Measurements from ENCODE around the gene KRTAP27-1. TPM values are rescaled to one million over a fixed set of nuclear protein-coding genes. Genes with fewer than 3 reads are reported as not detected.

The KRTAP27-1 gene
- not detected for polyA plus RNA-seq

GRCh38 chr21:30337276-30337744, at the start of gene KRTAP27-1:
Gene KRTAP27-1, minus strand, starts transcription at chr21:30337694. Its CDS starts 26 bp downstream, at chr21:30337668.
- no peaks in the 10 kb centered on the region for H3K36me3 ChIP-seq (ENCODE audit: control insufficient read depth in 2 of 2, insufficient read depth in 2 of 2, low read length in 1 of 2)
- no peaks in the 10 kb centered on the region for H3K27me3 ChIP-seq (ENCODE audit: control insufficient read depth in 1 of 2, insufficient read depth in 2 of 2, low read length in 2 of 2)
- H3K4me1 ChIP-seq (ENCODE audit: control insufficient read depth in 2 of 2, insufficient read depth in 2 of 2, low read length in 1 of 2), result no peaks in the 10 kb centered on the region
- H3K27ac ChIP-seq (ENCODE audit: low read depth in 2 of 2, low read length in 1 of 2), result no peak within 1 kb of the TSS
- no peak within 1 kb of the TSS for H3K4me3 ChIP-seq (ENCODE audit: low read depth in 1 of 2, low read length in 2 of 2)
- no peaks in the 10 kb centered on the region for H3K9me3 ChIP-seq (ENCODE audit: control insufficient read depth in 2 of 2, insufficient read depth in 1 of 2, low read depth in 1 of 2, low read length in 1 of 2)
- 85 to 86% methylated on average over 6 of the region's 6 CpGs for whole genome bisulfite sequencing, 2 donors

DNA sequence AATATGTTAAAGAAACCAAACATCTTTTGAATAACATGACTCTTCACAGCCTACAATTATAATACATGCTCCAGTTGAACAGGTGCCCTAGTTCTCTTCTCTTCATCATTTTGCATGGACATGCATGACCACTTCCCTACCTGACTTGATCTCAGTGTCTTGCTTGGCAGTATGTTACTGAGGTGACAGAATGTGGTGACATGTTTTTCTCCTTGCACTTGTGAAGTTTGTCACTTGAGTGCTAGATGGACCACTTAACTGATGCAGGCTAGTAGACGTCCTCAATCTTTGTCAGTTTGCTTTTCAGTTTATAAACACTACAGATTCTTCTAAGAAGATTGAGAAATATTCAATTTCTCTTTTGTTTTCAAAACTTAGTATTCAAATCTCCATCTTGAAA, 44.7 kb upstream of the KRTAP27-1 start:
- WGBS, 2 donors, result 40 to 50% methylated on average over 1 of the region's 1 CpG
- no peaks in the 10 kb centered on the region for H3K27me3 ChIP-seq (ENCODE audit: control insufficient read depth in 1 of 2, insufficient read depth in 2 of 2, low read length in 2 of 2)
- no peak overlapping the region for H3K27ac ChIP-seq (ENCODE audit: low read depth in 2 of 2, low read length in 1 of 2)
- no peaks in the 10 kb centered on the region for H3K4me1 ChIP-seq (ENCODE audit: control insufficient read depth in 2 of 2, insufficient read depth in 2 of 2, low read length in 1 of 2)
- no peaks in the 10 kb centered on the region for H3K36me3 ChIP-seq (ENCODE audit: control insufficient read depth in 2 of 2, insufficient read depth in 2 of 2, low read length in 1 of 2)
- no peaks in the 10 kb centered on the region for H3K9me3 ChIP-seq (ENCODE audit: control insufficient read depth in 2 of 2, insufficient read depth in 1 of 2, low read depth in 1 of 2, low read length in 1 of 2)
- no peak overlapping the region for H3K4me3 ChIP-seq (ENCODE audit: low read depth in 1 of 2, low read length in 2 of 2)

DNA sequence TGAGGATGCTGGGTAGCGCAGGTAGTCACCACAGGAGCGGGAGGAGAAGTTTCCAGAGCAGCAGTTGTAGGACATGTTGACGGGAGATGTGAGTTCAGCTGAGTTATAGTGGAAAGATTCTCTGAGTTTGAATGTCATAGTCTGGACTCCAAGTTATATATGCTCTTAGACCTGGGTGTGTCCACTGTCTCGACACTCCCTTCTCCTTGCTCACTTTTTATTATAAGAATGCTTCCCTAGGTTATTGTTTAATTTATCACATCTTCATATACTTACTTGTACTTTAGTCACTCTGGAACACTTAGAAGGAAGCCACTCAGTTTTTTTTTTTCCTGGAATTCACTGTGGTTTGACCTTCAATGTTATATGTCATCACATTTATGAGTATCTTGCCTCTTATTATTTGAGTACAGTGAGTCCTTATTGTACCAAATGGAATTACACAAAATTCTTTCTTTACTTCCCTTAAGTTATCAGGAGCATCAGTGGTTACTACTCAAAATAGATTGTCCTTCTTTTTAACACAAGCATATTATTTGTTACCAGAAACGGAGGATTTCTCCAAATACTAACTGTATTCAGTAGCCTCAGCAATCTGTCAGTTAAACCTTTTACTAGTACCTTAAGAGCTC, 34.8 kb upstream of the KRTAP27-1 start, which contains the start of gene KRTAP13-2:
Gene KRTAP13-2, minus strand, starts transcription at position 133 of the 632 bp plus-strand sequence. Its CDS starts 58 bp downstream, at position 75.
- no peak within 1 kb of the TSS for H3K4me3 ChIP-seq (ENCODE audit: low read depth in 1 of 2, low read length in 2 of 2)
- no peaks in the 10 kb centered on the region for H3K9me3 ChIP-seq (ENCODE audit: control insufficient read depth in 2 of 2, insufficient read depth in 1 of 2, low read depth in 1 of 2, low read length in 1 of 2)
- H3K27ac ChIP-seq (ENCODE audit: low read depth in 2 of 2, low read length in 1 of 2), result no peak within 1 kb of the TSS
- H3K4me1 ChIP-seq (ENCODE audit: control insufficient read depth in 2 of 2, insufficient read depth in 2 of 2, low read length in 1 of 2), result no peaks in the 10 kb centered on the region
- no peaks in the 10 kb centered on the region for H3K27me3 ChIP-seq (ENCODE audit: control insufficient read depth in 1 of 2, insufficient read depth in 2 of 2, low read length in 2 of 2)
- no peaks in the 10 kb centered on the region for H3K36me3 ChIP-seq (ENCODE audit: control insufficient read depth in 2 of 2, insufficient read depth in 2 of 2, low read length in 1 of 2)
- 77 to 83% methylated on average over 5 of the region's 5 CpGs for WGBS, 2 donors

DNA sequence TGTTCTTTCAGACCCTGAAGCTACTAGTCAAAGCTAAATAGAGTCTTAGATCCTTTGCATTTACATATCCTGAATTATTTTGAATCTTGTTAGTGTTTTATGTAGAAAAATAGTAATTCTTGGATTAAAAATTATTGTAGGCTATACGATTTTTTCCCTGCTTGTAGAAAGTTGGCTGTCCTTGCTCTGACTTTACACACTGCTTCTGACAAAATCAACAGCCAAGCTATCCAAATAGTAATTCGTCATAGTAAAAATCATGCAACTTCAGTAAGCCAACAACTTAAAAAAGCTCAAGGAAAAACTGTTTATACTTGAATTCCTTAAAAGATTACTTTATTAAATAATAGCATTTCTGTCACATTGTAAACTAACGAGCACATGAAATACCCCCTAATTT, 18.4 kb upstream of the KRTAP27-1 start:
- Histone ChIP-seq H3K9me3 (ENCODE audit: control insufficient read depth in 2 of 2, insufficient read depth in 1 of 2, low read depth in 1 of 2, low read length in 1 of 2) (no peaks in the 10 kb centered on the region), H3K4me3 (ENCODE audit: low read depth in 1 of 2, low read length in 2 of 2) (no peak overlapping the region), H3K36me3 (ENCODE audit: control insufficient read depth in 2 of 2, insufficient read depth in 2 of 2, low read length in 1 of 2) (no peaks in the 10 kb centered on the region), H3K4me1 (ENCODE audit: control insufficient read depth in 2 of 2, insufficient read depth in 2 of 2, low read length in 1 of 2) (no peaks in the 10 kb centered on the region), H3K27me3 (ENCODE audit: control insufficient read depth in 1 of 2, insufficient read depth in 2 of 2, low read length in 2 of 2) (no peaks in the 10 kb centered on the region), H3K27ac (ENCODE audit: low read depth in 2 of 2, low read length in 1 of 2) (no peak overlapping the region)
- 40 to 46% methylated on average over 3 of the region's 3 CpGs for WGBS, 2 donors

DNA sequence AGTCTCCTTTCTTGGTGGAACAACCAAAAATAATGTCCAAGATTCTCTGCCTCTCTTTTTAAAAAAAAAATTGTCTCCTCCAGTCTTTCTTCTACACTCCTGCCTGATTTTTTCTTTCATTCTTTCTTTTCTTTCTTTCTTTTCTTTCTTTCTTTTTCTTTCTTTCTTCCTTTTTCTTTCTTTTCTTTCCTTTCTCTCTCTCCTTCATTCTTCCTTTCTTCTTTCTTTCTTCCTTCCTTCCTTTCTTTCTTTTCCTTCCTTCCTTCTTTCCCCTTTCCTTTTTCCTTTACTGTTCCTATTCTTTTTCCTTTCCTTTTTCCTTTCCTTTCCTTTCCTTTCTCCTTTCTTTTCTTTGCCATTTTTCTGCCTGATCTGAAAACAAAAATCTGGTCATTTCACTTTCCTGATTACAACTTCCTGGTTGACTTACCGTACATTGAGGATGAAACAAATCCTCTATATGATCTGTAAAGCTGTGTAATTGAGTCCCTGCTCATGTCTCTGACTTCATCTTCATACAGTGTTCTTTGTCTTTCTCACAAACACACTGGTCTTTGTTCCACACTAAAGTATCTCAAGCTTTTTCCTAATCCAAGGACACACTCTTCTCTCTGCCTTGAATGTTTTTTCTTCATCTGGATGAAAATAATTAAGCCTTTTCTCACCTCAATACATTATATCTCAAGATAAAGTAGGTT, 17.0 kb upstream of the KRTAP27-1 start:
- WGBS, 2 donors, result 63 to 80% methylated on average over 1 of the region's 1 CpG
- Histone ChIP-seq H3K36me3 (ENCODE audit: control insufficient read depth in 2 of 2, insufficient read depth in 2 of 2, low read length in 1 of 2) (no peaks in the 10 kb centered on the region), H3K27ac (ENCODE audit: low read depth in 2 of 2, low read length in 1 of 2) (no peak overlapping the region), H3K9me3 (ENCODE audit: control insufficient read depth in 2 of 2, insufficient read depth in 1 of 2, low read depth in 1 of 2, low read length in 1 of 2) (no peaks in the 10 kb centered on the region), H3K4me3 (ENCODE audit: low read depth in 1 of 2, low read length in 2 of 2) (no peak overlapping the region), H3K27me3 (ENCODE audit: control insufficient read depth in 1 of 2, insufficient read depth in 2 of 2, low read length in 2 of 2) (no peaks in the 10 kb centered on the region), H3K4me1 (ENCODE audit: control insufficient read depth in 2 of 2, insufficient read depth in 2 of 2, low read length in 1 of 2) (no peaks in the 10 kb centered on the region)

GRCh38 chr21:30351534-30351933, 14.0 kb upstream of the KRTAP27-1 start:
- Histone ChIP-seq H3K27me3 (ENCODE audit: control insufficient read depth in 1 of 2, insufficient read depth in 2 of 2, low read length in 2 of 2) (no peaks in the 10 kb centered on the region), H3K27ac (ENCODE audit: low read depth in 2 of 2, low read length in 1 of 2) (no peak overlapping the region), H3K36me3 (ENCODE audit: control insufficient read depth in 2 of 2, insufficient read depth in 2 of 2, low read length in 1 of 2) (no peaks in the 10 kb centered on the region), H3K4me1 (ENCODE audit: control insufficient read depth in 2 of 2, insufficient read depth in 2 of 2, low read length in 1 of 2) (no peaks in the 10 kb centered on the region), H3K9me3 (ENCODE audit: control insufficient read depth in 2 of 2, insufficient read depth in 1 of 2, low read depth in 1 of 2, low read length in 1 of 2) (no peaks in the 10 kb centered on the region), H3K4me3 (ENCODE audit: low read depth in 1 of 2, low read length in 2 of 2) (no peak overlapping the region)
- WGBS, 2 donors, result 93 to 94% methylated on average over 1 of the region's 1 CpG

DNA sequence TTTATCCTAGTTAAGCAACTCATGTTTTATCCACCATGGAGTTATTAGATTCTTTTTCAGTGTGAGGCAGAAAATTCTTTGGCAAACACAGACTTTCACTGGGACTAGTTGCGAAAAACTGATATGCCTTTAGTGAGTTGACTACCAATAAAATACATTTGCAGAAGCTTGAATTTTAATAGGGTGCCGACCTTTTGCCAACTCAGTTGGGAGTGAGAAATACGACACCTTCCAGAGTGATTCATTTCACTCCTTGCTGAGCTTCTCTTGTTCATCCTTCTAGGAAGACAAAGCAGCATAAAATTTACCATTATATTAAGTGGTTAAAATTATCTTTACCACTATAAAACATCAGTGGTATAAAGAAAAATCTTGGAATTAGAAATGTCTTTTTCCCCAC, 12.1 kb upstream of the KRTAP27-1 start:
- Histone ChIP-seq H3K27ac (ENCODE audit: low read depth in 2 of 2, low read length in 1 of 2) (no peak overlapping the region), H3K9me3 (ENCODE audit: control insufficient read depth in 2 of 2, insufficient read depth in 1 of 2, low read depth in 1 of 2, low read length in 1 of 2) (no peaks in the 10 kb centered on the region), H3K27me3 (ENCODE audit: control insufficient read depth in 1 of 2, insufficient read depth in 2 of 2, low read length in 2 of 2) (no peaks in the 10 kb centered on the region), H3K4me1 (ENCODE audit: control insufficient read depth in 2 of 2, insufficient read depth in 2 of 2, low read length in 1 of 2) (no peaks in the 10 kb centered on the region), H3K4me3 (ENCODE audit: low read depth in 1 of 2, low read length in 2 of 2) (no peak overlapping the region), H3K36me3 (ENCODE audit: control insufficient read depth in 2 of 2, insufficient read depth in 2 of 2, low read length in 1 of 2) (no peaks in the 10 kb centered on the region)
- 36 to 38% methylated on average over 3 of the region's 3 CpGs for WGBS, 2 donors

DNA sequence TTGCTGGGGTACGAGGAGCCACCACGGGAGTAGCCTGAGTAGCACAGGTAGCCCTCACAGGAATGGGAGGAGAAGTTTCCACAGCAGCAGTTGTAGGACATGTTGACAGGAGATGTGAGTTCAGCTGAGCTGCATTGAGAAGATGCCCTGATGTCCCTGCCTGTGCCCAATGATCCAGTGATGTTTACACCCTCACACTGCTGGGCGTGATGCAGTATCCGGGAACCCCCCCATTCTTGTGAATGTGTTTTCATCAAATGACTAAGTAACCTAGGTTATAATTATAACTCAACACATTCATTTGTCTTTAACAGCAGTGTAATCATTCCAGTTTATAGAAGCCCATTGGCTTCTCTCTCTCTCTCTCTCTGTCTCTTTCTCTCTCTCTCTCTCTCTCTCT, 11.0 kb upstream of the KRTAP27-1 start, which contains the start of gene KRTAP23-1:
Gene KRTAP23-1, minus strand, starts transcription at position 101 of the 400 bp plus-strand sequence. Its CDS starts 0 bp downstream, at position 101.
- Histone ChIP-seq H3K4me3 (ENCODE audit: low read depth in 1 of 2, low read length in 2 of 2) (no peak within 1 kb of the TSS), H3K9me3 (ENCODE audit: control insufficient read depth in 2 of 2, insufficient read depth in 1 of 2, low read depth in 1 of 2, low read length in 1 of 2) (peaks cover 0 to 3% of the 10 kb centered on the region in 2 donors), H3K27ac (ENCODE audit: low read depth in 2 of 2, low read length in 1 of 2) (no peak within 1 kb of the TSS), H3K27me3 (ENCODE audit: control insufficient read depth in 1 of 2, insufficient read depth in 2 of 2, low read length in 2 of 2) (peaks cover 0 to 2% of the 10 kb centered on the region in 2 donors), H3K4me1 (ENCODE audit: control insufficient read depth in 2 of 2, insufficient read depth in 2 of 2, low read length in 1 of 2) (no peaks in the 10 kb centered on the region), H3K36me3 (ENCODE audit: control insufficient read depth in 2 of 2, insufficient read depth in 2 of 2, low read length in 1 of 2) (no peaks in the 10 kb centered on the region)
- WGBS, 2 donors, result 85% methylated on average over 4 of the region's 4 CpGs

DNA sequence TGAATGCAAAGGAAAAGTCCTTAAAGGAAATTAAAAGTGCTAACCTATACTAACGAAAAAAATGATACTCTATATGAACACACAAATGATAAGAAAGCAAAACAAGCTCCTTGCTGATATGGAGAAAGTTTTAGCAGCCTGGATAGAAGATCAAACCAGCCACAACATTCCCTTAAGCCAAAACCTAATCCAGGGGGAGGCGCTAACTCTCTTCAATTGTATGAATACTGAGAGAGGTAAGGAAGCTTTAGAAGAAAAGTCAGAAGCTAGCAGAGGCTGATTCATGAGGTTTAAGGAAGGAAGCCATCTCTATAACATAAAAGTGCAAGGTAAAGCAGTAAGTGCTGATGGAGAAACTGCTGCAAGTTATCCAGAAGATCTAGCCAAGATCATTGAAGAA, 7.5 kb upstream of the KRTAP27-1 start:
- H3K9me3 ChIP-seq (ENCODE audit: control insufficient read depth in 2 of 2, insufficient read depth in 1 of 2, low read depth in 1 of 2, low read length in 1 of 2), result peaks cover 0 to 3% of the 10 kb centered on the region in 2 donors
- H3K4me1 ChIP-seq (ENCODE audit: control insufficient read depth in 2 of 2, insufficient read depth in 2 of 2, low read length in 1 of 2), result no peaks in the 10 kb centered on the region
- H3K4me3 ChIP-seq (ENCODE audit: low read depth in 1 of 2, low read length in 2 of 2), result no peak overlapping the region
- 67 to 76% methylated on average over 2 of the region's 2 CpGs for WGBS, 2 donors
- H3K27ac ChIP-seq (ENCODE audit: low read depth in 2 of 2, low read length in 1 of 2), result no peak overlapping the region
- no peaks in the 10 kb centered on the region for H3K36me3 ChIP-seq (ENCODE audit: control insufficient read depth in 2 of 2, insufficient read depth in 2 of 2, low read length in 1 of 2)
- H3K27me3 ChIP-seq (ENCODE audit: control insufficient read depth in 1 of 2, insufficient read depth in 2 of 2, low read length in 2 of 2), result peaks cover 0 to 2% of the 10 kb centered on the region in 2 donors

Measured in esophagus (tissue), 2 donors.